GM18526 (cell line): ENCODE data around the gene PBX3.

Experiments
- POLR2A ChIP-seq: IDR thresholded peaks from 3 replicates; pipeline ENCODE4 v1.6.1; 2011; ENCODE audit not compliant: insufficient read length; ENCODE audit errors: extremely low read depth

PBX3 gene

DNA sequence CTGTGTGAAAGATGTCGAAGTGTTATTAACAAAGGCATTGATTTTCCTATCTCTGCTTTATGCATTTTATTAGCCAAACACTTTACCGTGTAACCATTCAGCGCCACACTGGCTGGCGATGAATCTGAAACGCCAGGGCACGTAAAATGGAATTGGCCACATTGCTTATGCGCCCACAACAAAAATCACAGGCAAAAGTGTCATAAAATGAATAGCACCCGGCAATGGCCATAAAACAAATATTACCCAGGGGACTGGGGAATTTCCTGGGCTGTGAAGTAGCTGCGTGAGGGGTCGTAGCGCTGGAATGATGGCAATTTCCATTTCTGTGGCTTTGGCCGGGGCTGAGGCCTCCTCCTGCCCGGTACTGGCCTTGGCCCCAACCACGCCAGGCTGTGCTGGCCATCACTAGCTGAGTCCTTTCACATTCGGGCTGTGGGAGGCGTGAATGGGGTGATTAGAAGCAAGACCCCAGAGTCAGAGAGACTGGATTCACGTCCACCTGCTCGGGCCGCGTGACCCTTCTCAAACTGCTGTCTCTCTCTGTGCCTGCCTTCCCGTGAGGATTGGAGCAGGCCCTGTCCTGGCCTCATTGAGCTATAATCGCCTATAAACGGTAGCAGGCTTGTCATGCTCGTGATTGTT, 254.5 kb downstream of the PBX3 start:
- no peak for TF ChIP-seq POLR2A

- no peak for TF ChIP-seq POLR2A
Measured at GRCh38 chr9:126002476-126003350, 255.5 kb downstream of the PBX3 start.

- no peak for TF ChIP-seq POLR2A
Measured at GRCh38 chr9:126009047-126009446, 261.9 kb downstream of the PBX3 start.

GRCh38 chr9:126014726-126015125, 267.6 kb downstream of the PBX3 start:
- TF ChIP-seq POLR2A, result no peak

DNA sequence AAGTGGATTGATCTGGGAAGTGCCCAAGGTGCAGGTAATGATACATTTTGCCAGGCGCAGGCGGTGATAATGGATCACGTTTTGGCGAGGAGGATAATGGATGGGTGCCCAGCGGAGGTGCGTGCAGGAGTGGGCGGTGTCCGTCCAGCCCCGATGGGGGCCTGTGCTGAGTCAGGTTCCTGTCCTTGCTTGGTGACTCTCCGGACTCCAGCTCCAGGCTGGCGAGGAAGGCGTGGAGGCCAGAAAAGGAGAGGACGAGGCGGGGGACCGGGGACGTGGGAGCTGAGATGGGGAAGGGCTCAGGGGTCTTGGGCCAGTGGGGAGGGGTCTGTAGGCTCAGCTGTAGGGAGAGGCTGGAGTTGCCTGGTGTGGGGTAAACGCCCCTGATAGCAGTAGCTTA, 268.3 kb downstream of the PBX3 start:
- no peak for TF ChIP-seq POLR2A

DNA sequence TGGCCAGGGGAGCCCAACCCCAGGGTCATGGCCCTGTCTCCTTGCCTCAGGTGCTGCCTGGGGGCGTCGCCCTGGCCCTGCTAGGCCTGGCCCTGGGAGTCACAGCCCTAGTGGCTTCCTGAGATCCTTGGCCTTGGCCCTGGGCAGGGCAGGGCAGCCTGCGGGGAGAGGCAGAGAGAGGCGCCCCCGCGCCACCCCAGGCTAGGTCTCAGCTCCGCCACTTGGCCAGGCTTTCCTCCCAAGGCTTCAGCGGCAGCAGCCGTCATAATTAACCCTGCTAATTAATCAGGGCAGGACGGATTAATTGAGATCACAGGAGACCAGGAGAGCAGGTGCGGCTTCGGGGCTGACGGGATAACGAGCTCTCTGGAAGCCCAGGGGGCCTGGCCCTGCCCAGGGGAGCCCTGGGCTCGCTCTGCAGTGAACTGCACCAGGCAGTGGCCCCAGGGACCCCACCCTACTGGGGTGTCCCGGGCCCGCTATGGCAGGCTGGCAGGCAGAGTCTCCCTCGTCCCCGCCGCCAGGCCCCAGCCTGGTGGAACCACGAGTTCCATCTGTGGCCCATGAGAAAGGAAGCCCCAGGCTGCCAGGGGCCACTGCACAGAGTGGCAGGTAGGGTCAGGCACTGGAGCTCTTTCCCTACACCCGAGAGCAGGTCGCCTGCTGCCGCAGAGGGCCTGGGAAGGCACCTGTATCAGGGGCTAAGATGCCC, 269.6 kb downstream of the PBX3 start:
- no peak for TF ChIP-seq POLR2A
